GM21528 (cell line): ENCODE measurements around the gene SMARCB1.
"Not testable (repeated sequence)": the region's sequence is repeated elsewhere in the genome, so short reads cannot be mapped to it uniquely, and the experiment has no call there.

Source experiments
- ATAC-seq: cut with Tn5 transposase; IDR thresholded peaks from one replicate; pipeline ENCODE4 v1.9.1; 2021; ENCODE audit warnings: mild to moderate bottlenecking, moderate library complexity; ENCODE audit not compliant: unreplicated experiment, low FRiP score

SMARCB1 gene

DNA sequence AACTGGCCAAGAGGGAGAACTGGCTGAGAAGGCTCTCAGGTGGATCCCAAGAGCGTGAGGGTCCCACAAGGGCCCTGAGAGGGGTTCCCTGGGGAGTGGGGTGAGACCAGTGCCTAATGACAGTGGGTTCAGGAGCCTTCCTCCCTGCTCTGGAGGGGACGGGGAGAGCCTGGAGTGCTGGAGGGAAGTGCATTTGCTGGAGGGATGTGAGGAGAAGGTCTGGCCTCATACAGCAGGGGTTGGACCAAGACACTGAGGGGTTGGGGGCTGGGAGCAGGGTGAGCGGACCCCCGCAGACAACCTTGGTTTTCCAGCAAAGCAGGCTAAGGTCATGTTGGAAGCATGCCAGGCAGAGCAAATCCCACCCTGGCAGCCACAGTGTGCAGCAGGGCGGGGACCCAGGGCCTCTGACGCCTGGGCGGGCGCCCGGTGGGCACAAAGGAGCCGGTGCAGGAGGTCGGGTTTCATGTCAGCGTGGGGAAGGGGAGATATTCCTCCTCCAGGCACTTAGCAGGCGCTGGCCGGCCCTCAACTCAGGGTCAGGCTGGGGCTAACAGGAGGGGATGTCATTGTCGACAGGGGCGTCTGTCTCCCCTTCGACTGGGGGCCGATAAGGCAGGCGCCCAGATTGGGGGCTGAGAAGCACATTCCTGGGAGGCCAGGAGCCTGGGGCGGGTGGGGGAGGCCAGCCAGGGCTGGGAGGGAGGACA, 55.1 kb downstream of the SMARCB1 start:
- ATAC-seq: no peak

GRCh38 chr22:23842599-23842998, 55.8 kb downstream of the SMARCB1 start:
- ATAC-seq: no peak

DNA sequence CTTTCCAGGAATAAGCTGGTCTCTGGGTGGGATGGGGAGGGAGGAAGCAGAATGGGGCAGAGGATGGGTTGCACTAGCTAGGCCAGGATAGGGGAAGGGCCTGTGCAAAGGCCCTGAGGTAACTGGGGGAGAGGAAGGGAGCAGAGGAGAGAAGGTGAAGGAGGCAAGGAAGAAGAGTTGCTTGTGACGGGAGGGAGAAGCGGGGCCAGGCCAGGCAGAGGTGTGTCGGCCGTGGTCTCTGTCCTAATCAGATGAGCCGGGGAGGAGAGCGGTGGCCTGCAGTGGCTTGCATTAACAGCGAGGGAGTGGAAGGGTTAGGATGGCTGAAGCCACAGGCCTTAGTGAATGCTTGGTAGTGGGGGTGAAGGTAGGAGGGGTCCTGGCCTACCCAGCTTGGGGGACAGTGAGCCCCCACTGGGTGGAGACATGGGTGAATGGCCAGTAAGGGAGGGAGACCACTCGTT, 58.0 kb downstream of the SMARCB1 start:
- ATAC-seq: peak; percentile 5

- no peak for ATAC-seq
These were observed 58.7 kb downstream of the SMARCB1 start for GRCh38 chr22:23845265-23846080.

DNA sequence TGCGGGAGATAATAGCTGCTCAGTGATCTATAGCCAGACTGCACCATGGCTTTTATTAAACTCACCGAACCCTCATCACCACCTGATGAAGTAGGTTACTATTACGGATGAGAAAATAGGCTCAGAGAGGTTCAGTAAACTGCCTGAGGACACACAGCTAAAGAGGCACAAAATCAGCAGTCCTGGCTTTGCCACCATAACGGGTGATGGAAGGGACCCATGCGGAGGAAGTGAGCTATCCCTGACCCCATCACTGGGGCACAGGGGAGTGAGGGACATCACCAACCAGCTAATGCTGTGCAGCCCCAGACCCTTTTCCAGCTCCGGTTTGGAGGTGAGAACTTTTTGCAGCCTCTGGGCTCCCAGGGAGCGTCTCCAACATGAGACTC, 59.3 kb downstream of the SMARCB1 start:
- no peak for ATAC-seq

GRCh38 chr22:23847310-23847920, 60.6 kb downstream of the SMARCB1 start:
- no peak for ATAC-seq

GRCh38 chr22:23847991-23848864, 61.5 kb downstream of the SMARCB1 start:
- ATAC-seq: no peak

DNA sequence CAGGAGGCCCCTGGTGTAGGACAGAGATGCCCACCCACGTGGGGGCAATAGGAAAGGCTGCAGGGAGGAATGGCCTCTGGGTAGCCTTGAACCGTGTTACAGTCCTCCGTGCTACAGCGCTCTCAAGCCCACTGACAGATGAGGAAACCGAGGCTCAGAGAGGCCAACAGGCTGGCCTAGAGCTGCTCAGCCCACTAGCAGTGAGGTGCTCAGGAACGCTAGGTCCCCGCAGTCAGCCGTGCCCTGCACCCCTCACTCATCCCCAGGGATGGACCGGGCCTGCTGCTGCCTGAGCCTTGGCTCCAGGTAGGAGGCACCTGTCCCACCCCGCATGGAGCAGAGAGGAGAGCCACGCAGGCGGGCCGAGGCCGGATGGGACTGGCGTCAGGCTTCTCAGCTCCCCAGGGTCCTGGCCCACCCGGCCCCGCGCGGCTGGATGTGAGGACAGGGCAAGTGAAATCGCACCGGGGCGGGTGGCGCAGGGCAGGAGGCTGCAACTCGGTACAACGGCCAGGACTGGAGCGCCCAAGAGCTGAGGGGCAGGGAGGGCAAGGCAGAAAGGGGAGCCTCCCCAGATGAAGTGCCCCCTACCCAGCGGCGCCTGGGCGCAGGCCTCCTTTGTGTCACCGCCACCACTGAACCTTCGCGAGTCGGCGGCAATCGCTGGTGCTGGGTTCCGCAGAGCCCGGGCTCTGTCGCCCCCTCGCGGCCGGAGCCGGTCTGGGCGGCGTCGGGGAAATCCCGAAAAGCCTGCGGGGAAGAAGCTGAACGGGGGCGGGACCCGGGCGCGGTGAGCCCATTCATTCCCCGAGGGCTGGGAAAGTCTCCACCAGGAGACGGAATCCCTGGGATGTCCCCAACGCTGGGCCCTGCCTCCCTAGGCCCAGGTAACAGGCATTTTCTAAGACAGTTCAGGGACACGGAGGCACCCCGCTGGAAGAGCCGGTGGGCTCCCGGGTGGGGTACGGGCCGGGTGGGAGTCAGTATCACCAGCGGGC, 62.5 kb downstream of the SMARCB1 start:
- no peak for ATAC-seq

DNA sequence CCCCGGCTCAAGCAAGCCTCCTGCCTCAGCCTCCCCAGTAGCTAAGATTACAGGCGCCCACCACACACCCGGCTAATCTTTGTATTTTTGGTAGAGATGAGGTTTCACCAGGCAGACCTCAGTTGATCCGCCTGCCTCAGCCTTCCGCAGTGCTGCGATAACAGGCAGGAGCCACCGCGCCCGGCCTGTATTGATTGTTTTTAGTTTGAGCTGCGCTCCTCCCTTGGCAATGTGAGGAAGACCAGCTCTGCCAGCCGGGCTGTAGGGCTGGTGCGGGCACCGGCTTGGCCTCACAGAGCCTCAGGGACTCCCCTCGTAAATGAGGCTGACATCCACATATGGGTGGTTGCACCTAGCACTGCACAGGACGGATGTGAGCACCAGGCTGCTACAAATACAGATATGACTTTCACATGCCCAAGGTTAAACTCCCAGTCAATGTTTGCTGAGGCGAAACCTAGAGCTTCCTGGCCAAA, 63.4 kb downstream of the SMARCB1 start:
- ATAC-seq: no peak

DNA sequence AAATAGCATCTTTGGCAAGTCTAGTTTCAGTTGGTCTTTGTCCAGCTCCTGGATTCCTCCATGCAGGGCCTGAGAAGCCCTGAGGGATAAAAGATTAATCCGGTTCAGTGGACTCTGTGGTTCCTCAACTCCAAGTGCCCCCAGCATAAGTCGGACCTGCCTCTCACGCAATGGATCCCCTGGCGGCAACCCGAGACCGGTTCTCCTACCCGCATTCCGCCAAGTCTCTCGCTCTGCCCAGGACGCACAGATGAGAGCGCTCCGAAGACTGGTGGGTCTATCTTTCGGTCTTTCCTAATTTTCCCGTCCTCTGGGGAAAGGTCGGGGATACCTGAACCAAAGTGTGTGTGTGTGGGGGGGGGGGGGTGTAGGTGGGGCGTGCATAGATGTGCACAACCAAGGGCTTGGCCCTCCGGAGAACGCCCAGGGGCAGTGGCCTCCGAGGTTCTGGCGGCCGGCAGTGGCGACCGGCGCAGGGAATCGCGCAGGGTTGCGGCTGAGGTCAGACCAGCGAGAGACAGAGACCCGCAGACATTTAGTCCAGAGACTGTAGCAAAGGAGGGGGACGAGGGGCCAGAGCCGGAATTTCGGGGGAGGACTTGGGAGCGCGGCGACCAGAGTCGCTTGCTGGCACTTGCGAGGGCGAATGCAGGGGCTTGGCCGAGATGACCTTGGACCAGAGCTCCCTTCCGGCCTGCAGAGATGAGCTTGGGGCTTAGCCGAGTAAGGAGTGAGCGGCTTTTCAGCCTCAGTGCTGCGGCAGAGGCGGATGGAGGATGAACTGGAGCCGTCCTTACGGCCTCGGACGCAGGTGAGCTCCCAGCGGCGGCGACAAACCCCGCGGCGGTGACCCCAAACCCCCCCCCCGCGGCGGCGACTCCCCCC, 70.2 kb downstream of the SMARCB1 start:
- ATAC-seq: peak; percentile 40

GRCh38 chr22:23857606-23858483, 71.1 kb downstream of the SMARCB1 start, which contains the start of gene SLC2A11:
TSS of gene SLC2A11 (plus strand) at chr22:23857875. CDS start at chr22:23858000, 125 bp downstream.
- ATAC-seq: peak; percentile 93

DNA sequence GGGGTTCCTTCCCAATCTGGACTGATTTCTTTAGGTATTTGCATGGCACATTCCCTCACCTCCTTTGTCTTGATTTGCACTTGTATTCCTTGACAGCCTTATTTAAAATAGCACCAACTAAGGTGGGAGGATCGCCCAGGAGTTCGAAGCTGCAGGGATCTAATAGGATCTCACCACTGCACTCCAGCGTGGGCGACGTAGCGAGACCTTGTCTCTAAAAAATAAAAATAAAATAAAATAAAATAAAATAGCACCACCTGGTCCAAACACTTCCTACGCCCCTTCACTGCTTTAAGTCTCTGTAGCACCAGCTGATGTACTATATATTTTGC, 71.7 kb downstream of the SMARCB1 start:
- ATAC-seq: no peak

DNA sequence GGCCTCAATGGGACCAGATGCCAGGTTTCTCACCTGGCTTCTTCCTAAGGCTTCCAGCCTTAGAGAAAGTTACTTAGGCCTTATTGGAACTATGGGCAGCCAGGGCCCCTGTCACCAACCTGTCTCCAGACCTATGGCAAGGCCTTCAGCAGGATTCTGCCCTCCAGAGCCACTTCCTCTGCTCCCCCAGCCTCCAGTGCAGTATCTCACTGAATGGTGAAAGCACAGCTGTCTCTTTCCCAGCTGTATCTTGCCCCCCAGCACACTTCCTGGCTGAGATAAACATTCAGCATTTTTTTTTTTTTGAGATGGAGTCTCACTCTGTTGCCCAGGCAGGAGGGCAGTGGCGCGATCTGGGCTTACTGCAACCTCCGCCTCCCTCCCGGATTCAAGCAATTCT, 72.4 kb downstream of the SMARCB1 start:
- ATAC-seq: no peak

DNA sequence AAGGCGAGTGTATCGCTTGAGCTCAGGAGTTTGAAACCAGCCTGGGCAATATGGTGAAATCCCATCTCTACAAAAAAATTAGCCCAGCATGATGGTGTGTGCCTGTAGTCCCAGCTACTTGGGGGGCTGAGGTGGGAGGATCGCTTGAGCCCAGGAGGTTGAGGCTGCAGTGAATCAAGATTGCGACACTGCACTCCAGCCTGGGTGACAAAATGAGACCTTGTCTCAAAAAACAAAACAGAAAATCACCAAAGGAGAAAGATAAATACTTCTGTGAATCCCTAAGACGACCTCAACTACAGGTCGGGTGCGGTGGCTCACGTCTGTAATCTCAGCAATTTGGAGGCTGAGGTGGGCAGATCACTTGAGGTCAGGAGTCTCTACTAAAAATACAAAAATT, 73.4 kb downstream of the SMARCB1 start:
- ATAC-seq: not testable (repeated sequence)

DNA sequence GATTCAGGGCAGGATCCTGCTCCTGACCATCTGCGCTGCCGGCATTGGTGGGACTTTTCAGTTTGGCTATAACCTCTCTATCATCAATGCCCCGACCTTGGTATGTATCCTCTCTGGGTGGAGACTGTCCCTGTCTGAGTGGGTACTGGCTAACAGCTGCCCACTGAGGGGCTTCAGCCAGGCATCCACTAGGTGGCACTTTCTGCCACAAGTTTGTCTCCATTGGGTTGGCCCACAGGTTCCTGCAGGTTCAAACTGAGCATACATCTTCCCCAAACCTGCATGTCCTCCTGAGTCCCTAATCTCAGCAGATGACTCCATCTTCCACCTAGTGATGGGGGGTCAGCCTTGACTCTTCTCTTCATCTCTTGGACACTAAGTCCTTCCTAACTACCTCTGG, 75.3 kb downstream of the SMARCB1 start:
- ATAC-seq: no peak

DNA sequence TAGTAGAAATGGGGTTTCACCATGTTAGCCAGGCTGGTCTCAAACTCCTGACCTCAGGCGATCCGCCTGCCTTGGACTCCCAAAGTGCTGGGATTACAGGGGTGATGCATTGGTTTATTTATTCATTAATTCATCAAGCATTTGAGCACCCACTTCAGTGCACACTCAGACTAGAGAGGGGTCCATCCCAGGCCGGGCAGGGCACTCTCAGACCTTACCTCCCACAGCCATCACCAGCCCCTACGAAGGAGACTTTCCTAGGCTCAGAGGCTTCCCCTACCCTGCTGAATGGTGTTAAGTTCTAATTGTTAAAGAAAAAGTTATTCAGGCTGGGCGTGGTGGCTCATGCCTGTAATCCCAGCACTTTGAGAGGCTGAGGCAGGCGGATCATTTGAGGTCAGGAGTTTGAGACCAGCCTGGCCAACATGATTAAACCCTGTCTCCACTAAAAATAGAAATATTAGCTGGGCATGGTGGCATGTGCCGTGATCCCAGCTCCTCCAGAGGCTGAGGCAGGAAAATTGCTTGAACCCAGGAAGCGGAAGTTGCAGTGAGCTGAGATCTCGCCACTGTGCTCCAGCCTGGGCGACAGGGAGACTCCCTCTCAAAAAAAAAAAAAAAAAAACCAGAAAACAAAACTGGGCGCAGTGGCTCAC, 77.9 kb downstream of the SMARCB1 start:
- not testable (repeated sequence) for ATAC-seq

GRCh38 chr22:23868580-23868979, 81.8 kb downstream of the SMARCB1 start:
- no peak for ATAC-seq
